Measurements from ENCODE around the gene GJA9.
"Not testable (repeated sequence)": the region's sequence is repeated elsewhere in the genome, so short reads cannot be mapped to it uniquely, and the experiment has no call there.

Gene GJA9

DNA sequence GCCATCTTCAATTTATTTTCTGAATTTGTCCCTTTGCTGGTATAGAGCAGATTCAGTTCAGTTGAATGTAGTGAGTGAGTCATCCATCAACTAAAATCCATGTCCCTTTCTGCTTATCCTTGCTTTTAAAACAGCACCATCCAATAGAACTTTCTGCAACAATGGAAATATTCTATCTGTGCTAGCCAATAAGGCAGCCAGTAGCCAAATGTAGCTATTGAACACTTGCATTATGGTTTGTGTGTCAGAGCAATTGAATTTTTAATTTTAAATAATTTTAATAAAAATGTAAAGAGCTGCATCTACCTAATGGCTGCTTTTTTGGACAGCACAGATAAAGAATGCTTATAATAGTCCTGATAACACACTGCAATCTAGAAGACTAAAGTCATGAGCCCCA is at the start of gene GJA9:
GJA9 (minus strand) TSS at position 101 of the 400 bp plus-strand sequence. CDS start 5,489 bp downstream, outside the sequence.
- DNase-seq, result no peak

DNA sequence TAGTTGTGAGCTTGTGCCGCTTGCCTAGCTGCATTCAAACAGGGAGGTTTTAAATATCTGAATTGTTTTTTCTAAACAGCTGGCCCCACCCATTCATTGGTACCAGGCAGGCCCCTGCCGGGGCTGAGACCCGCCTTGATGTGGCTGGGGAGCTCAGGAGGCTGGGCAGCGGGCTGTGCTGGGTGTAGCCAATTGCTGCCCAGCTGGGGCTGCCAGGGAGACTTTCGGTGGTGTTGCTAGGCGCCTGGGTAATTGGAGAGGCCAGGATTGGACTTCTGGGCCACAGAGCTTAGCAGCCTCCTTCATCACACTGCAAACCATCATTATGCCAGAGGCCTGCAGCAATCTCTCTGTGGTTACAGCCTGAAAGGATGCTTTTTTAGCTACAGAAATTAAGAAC is 48.1 kb upstream of the GJA9 start:
- DNase-seq, result no peak

DNA sequence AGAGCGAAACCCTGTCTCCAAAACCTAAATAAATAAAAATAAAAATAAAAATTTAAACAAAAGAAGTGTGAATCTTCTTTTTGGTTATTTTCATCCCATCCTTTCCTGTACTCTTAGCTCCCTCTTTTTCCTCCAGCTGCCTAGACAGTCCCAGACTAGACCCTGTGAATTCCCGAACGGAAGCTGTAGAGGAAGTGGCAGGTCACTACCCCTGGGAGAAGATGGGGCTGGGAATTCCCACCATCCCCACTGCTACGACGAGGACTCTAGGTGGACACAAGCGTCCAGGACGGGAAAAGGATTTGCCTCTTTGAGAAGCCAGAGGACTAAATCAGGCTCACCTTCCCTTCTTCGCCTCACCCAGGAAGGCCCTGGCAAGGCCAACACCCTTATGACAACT is 47.7 kb upstream of the GJA9 start:
- DNase-seq, result no peak

DNA sequence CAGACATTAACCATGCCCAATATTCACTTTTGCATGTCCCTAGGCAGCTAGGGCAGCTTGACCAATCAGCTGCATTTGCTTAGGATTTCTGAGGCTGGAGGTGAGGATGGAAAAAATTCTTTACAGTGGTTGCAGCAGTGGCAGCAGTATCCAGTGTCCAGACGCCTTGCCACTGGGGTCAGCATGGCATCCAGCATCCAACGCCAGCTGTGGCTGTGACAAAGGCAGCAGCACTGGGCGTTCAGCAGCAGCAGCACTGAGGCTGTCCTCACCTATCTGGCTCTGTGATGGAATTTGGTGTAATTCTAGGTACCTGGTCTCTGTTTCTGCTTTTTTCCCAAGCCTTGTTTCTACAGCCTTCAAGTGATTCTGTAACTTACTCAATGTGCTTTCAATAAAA is 44.7 kb upstream of the GJA9 start:
- no peak for DNase-seq

DNA sequence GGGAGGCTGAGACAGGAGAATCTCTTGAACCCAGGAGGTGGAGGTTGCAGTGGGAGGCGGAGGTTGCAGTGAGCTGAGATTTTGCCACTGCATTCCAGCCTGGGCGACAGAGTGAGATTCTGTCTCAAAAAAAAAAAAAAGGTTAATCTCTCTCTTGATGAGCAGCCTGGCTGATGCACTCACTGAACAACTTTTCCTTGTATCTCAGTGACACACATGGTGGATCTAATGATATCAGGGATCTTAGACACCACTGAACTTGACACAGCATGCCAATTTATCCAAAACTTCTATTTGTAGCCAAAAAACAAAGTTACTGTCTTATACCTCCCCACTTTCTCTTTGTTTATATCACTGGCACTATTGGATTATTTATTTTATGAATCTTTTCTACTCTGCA is 44.0 kb upstream of the GJA9 start:
- no peak for DNase-seq

DNA sequence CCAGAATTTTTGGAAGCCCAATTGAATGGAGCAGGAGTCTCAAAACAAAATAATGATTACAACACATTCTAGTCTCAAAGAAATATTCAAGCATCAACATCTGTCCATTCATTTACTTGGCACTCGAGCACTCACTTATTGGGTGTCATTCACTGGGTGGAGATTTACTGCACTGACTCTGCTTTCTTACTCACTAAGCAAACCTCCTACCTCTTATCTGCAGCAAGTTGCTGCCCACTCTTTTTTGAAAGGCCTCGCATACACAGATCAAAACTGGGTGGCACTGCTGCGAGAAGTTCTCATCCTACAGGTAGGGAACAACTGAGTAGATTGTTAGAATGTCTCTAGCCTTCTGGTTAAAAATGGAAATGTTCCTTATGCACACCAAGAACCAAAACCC is 42.2 kb upstream of the GJA9 start:
- DNase-seq, result no peak

DNA sequence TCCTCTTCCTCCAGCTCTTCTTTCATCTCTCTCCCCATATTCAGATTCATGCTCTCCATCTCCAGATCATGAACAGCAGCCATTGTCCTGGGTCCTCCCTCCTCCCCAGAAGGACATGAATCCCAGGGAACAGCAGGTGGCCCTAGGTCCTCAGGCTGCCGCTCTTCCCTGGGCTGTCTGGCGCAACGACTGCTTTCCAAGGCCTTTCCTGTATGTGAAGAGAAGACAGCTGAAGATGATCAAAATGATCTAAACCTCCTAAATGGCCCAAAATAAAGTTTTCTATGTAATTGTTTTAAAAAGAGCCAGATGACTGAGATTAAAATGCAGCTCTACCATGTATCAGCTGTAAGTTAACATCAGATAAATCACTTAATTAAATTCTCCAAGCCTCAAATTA is 37.7 kb upstream of the GJA9 start:
- DNase-seq, result no peak

DNA sequence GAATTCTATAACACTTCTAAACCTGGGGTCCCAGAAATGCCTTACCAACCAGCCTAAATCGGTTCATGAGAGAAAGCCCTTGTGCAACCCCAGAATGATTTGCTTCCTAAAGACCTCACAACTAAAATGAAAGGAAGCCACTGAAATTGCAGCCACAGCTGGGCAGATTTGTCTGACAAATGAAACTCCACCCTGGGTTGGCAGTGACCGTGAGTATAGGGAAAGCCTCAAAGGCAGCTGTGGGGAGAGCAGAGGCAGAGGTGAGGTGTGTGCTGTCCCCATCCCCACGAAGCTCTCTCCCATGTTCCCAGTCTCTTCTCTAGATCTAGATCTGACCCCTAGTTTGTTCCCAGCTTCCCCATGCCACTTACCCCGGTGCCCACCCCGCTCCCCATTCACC is 37.2 kb upstream of the GJA9 start:
- no peak for DNase-seq

DNA sequence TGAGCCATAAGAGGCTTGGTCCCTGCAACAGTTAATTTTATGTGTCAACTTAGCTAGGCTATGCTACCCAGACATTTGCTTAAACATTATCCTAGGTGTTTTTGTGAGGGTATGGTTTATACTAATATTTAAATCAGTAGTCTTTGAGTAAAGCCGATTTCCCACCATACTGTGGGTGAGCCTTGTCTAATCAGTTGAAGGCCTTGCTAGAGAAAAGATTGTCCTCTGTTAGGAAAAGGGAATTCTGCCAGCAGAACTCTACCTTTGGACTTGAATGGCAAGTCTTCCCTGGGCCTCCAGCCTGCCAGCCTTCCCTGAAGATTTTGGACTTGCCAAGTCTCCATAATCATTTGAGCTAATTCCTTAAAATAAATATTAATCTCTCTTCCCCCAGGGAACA is 36.4 kb upstream of the GJA9 start:
- DNase-seq, result no peak

DNA sequence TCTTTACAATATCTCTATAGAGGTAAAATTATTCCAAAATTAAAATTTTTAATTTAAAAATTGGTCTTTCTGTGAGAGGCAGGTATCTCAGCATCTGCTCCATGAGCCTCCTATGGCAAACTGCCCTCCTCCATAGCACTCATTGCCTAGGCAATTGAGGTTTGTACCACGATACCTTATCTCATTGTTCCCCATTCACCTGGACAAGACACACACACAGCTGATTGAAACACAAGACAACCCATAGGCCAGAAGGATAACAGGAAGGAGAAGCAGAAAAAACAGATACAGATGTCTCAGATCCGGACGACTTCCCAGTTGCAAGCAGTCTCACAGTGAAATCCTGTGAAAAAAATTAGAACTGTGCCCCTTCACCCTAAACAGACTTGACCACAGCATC is 36.0 kb upstream of the GJA9 start:
- no peak for DNase-seq

DNA sequence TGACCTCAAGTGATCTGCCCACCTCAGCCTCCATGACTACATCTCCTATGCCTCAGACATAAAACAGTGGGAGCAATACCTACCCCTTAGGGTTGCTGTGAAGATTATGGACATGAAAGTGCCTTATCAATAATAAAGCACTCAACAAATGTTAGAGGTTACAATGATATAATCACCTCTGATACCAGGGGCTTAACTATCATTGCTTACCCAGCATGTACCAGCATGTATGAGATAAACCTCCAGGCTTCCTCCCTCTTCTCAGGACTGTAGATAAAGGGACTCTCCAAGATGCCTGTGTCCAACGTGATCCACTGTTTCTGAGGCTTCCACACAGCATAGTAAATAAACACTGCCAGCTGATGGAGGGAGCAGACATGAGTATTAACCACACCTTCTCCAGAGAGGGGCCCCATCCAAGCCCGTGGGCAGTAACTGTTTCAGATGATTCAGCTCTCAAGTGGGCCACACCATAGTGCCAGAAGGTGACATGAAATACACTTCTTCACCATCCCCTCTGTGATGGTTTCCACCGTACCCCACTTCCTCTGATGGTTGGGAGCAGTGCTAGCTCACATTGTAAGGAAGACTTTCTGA is 34.1 kb upstream of the GJA9 start:
- no peak for DNase-seq

DNA sequence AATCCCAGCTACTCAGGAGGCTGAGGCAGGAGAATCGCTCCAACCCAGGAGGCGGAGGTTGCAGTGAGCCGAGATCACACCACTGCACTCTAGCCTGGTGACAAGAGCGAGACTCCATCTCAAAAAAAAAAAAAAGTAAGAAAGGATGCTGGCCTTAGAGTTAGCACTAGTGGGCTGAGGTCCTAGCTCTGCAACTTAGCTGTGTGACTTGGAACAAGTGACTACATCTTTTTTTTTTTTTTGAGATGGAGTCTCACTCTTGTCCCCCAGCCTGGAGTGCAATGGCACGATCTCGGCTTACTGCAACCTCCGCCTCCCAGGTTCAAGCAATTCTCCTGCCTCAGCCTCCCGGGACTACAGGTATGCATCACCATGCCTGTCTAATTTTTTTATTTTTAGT is 33.5 kb upstream of the GJA9 start:
- DNase-seq, result not testable (repeated sequence)

DNA sequence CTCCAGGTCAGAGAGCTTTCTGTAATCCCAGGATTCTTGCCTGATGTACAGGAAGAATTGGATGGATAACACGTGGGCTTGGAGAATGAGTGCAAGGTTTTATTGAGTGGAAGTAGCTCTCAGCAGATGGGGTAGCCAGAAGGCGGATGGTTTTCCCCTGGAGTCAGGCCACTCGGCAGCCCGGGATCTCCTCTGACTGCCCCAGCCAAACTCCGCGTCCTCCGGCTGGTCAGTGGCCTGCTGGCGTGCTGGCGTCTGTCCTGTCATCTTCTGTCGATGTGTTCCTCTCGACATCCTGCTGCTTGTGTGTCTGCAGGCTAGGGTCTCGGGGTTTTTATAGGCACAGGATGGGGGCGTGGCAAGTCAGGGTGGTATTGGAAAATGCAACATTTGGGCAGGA is 27.4 kb upstream of the GJA9 start:
- DNase-seq, result no peak

DNA sequence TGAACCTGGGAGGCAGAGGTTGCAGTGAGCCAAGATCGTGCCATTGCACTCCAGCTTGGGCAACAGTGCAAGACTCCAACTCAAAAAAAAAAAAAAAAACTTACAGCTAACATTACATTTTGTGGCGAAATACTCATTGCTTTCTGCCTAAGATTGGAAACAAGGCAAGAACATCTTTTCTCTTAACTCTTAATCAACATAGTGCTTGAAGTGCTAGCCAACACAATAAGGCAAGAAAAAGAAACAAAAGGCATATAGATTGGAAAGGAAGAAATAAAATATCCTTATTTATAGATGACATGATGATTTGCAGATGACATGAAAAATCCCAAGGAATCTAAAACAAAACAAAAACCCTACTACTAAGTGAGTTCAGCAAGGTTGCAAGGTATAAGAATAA is 24.6 kb upstream of the GJA9 start:
- no peak for DNase-seq

DNA sequence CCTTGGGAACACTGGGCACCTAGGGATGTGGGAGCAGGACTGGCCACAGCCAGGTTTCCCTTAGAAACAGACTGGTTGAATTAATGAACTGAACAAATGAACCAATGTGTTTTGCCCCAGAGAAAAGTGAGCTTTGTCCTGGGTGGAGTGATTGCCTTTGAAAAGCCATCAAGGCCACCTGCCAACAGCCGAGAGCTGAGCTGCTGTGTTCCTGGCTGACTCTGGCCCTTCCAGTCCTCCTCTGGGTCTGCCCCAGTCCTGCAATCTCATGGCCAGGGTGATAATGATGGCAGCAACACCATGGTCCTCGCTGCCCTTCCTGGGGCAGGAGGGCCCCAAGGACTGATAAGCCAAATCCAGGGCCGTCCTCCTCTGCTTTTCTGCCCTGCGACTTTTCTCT is 18.2 kb upstream of the GJA9 start:
- no peak for DNase-seq

DNA sequence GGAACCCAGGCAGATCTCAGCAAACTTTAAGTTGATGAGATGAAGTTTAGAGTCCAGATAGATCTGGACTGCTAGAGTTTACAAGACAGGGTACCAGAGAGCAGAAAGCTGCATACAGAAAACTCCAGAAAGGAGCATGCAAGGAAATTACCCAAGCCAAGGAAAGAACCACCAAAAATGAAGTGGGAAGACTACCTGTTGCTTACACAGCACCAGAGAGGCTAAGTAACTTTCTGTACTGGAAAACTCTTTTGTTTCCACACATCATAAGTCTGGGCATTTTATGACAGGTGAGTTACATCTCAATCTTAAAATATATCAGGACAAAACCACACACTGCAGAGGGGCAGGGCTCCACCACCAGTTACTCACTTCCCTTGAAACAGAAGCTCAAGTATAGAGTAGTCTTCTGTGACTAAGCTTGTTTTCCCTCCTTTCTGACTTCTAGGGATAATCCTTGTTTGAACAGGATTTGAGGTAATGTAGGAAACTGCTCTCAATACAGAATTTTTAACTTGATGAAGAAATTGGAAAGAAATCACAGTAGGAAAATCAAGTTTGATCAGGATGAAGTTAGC is 17.4 kb upstream of the GJA9 start:
- DNase-seq, result no peak

DNA sequence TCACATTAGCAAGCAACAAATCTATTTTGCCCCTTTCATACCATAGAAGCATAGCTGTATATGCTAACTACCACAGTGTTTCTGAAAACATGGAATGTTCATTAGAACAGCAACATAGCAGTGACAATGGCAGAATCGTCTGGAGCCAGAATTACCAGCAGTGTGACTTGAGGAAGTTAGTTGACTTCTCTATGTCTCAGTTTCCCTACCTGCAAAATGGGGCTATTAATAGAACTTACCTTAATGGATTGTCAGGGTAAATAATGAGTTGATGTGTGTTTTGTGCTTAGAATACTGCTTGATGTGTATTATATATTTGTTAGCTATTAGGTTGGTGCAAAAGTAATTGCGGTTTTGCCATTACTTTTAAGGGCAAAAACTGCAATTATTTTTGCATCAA is 14.8 kb upstream of the GJA9 start:
- DNase-seq, result no peak

DNA sequence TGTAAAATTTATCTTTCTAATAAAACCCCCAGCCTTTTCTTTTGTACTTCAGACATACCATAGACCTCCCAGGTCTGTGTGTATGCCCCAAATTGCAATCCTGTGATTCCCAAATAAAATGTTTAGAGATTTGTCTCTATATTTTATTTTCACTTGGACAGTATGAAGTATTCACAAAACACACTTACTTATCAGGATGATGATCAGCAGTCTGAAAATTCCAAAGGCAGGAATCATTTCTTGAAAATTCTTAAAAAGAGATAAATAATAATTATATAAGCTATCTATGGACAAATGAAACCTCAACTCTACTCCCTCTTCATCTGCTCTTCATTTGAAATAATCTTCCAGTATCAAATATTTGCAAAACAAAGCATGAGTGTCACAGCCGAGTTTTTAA is 11.6 kb upstream of the GJA9 start:
- no peak for DNase-seq

DNA sequence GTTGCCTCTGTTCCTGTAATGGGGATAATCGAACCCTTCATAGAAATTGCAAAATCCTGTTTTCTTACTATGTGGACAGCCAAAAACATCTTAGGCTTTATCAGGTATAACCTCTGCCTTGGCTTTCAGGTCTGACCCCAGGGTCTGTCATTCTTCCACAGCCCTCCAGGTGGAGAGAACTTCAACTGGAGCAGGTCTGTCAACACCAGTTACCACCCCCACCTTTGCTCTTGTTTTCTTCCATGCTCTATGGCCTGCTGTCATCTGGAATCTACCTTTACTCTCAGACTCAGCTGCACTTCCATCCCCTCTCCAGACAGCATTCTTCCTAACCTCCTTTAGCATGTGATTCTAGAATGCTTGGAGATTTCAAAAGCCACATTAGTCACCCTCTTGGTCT is 10.4 kb upstream of the GJA9 start:
- DNase-seq, result no peak

DNA sequence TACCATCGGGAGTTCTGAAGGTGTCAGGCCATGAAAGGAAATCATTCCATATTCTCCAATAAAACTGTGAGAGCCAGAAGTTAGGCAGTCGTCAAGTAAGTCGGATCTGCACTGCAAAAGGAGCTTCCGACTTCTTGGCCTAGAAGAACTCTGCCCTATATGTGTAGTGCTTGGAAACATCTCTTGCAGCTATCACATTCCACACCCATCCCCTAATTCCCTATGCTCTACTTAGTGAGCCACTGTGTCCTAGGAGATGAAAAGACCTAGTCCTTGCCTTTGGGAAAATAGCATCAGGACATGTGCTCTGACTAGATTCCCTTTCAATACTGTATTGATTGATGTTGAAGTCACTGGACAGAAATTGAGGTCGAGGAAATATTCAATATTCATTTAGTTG is 8.2 kb upstream of the GJA9 start:
- DNase-seq, result no peak

DNA sequence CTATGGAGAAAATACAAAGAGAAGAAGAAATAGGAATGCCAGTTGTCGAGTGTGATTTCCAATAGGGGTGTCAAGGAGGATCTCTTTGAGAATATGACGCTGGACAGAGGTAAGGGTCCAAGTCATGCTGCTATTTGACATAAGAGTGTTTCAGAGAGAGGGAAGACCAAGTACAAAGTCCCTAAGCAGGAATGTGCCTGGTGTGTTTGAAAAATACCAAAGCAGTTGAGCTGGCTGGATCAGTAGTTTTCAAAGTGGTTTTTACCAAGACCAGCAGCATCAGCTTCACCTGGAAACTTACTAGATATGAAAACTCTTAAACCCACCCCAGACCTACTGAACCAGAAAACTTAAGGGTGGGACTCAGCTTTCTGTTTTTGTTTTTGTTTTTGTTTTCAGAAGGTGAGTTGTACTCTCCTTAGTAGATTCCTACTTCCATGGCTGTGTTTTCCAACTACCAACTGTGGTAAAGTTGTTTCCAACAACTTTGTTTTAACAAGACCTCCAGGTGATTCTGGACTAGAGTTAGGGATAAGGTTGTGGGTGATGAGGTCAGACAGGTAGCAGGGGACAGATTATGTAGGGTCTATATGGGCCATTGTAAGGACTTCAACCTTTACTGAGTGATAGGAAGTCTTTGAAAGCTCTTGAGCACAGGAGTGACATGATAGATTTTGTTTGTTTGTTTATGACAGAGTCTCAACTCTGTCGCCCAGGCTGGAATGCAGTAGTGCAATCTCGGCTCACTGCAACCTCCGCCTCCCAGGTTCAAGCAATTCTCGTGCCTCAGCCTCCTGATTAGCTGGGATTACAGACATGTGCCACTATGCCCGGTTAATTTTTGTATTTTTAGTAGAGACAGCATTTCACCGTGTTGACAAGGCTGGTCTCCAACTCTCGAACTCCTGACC is 7.3 kb upstream of the GJA9 start:
- no peak for DNase-seq

DNA sequence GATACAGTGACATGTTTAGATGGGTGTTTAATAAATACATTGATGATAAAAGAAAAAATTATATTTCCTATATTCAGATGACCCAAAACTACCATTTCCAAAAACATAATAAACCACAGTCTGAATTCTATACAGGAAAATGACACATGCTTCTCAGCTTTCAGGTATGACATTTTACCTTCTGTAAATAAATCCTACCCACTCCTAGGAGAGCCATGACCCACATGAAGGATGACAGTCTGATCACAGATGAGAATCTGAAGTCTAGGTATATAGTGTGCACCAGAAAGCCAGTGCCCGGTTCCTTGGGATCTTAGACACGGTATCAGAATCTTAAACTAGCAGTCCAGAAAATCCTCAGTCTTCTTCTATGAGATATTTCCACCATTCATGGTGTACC is 3.7 kb upstream of the GJA9 start:
- no peak for DNase-seq

DNA sequence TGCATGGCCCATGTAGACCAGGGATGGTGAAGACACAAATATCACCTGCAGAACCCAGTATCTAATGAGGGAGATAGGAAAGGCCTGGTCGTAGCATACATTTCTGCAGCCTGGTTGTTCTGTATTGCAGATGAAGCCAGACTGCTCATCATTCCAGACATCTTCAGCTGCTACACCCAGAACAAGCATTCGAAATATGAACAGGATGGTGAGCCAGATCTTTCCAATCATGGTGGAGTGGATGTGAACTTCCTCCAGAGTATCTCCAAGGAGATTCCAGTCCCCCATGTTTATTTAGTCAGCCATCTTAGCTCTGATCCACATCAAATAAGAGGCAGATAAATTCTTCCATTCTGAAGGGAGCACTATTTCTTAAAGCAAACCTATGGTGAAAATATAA is 5.6 kb downstream of the GJA9 start:
- DNase-seq, result no peak

Measured in NCI-H1048 (cell line).